Right atrium auricular region (tissue), 2 donors: ENCODE data around the gene GNLY. TPM values are rescaled to one million over a fixed set of nuclear protein-coding genes. Genes with fewer than 3 reads are reported as not detected.

Experiments used
- DNase-seq: peaks from one replicate; pipeline ENCODE4 v3.0.0-alpha.2; 2019; ENCODE audit warnings: low spot score
- H3K27ac ChIP-seq, 2 donors: fragments of 200-600 bp; sonication (generic); 1 replicate in 1 of 2; 2 replicates in 1 of 2; pipeline ENCODE4 v1.5.1; 2016 to 2019
- H3K27me3 ChIP-seq, 2 donors: fragments of 200-600 bp; sonication (generic); one replicate each; pipeline versions ENCODE4 v1.5.1 to v1.6.0; 2017 to 2019
- H3K36me3 ChIP-seq: fragments of 200-600 bp; sonication (generic); one replicate; pipeline ENCODE4 v1.5.1; 2016
- H3K4me1 ChIP-seq, 2 donors: fragments of 200-600 bp; sonication (generic); one replicate each; pipeline versions ENCODE4 v1.5.1 to v1.6.0; 2017 to 2019
- H3K4me3 ChIP-seq, 2 donors: fragments of 200-600 bp; sonication (generic); 1 replicate in 1 of 2; 2 replicates in 1 of 2; pipeline ENCODE4 v1.5.1; 2017 to 2019; ENCODE audit warnings: mild to moderate bottlenecking in 1 of 2, moderate library complexity in 1 of 2
- H3K9me3 ChIP-seq, 2 donors: fragments of 200-600 bp; sonication (generic); one replicate each; pipeline ENCODE4 v1.5.1; 2019
- CTCF ChIP-seq, 2 donors: fragments of 200-600 bp; sonication (generic); IDR thresholded peaks; one replicate each; pipeline ENCODE4 v1.5.1; 2019; ENCODE audit warnings: antibody characterized with exemption in 2 of 2
- total RNA-seq, 2 donors: library from RNA; depleted of rRNA; stranded (reverse); fragments of >200 nt; gene quantifications; one replicate each; pipeline ENCODE4 v1.1.0, GENCODE V29; 2016

The GNLY gene
- total RNA-seq, 2 donors from 2014 or later: 1.4 TPM; not detected in 1

GRCh38 chr2:85661139-85661858, 32.9 kb upstream of the GNLY start:
- H3K36me3 ChIP-seq: no peaks in the 10 kb centered on the region
- no peak for DNase-seq
- no peak overlapping the region for H3K4me3 ChIP-seq
- H3K9me3 ChIP-seq: no peaks in the 10 kb centered on the region
- H3K4me1 ChIP-seq: peaks cover 0 to 35% of the 10 kb centered on the region in 2 donors
- H3K27ac ChIP-seq: peak overlapping the region; percentile 57 to 66
- no peak for TF ChIP-seq CTCF (IDR thresholded peaks at IDR 0.05)
- H3K27me3 ChIP-seq: no peaks in the 10 kb centered on the region

- Histone ChIP-seq H3K27me3 (no peaks in the 10 kb centered on the region), H3K27ac (peak overlapping the region; percentile 3 to 55), H3K36me3 (no peaks in the 10 kb centered on the region), H3K4me3 (no peak overlapping the region), H3K4me1 (peaks cover 0 to 35% of the 10 kb centered on the region in 2 donors), H3K9me3 (no peaks in the 10 kb centered on the region)
- no peak for TF ChIP-seq CTCF (IDR thresholded peaks at IDR 0.05)
- peak; percentile 76 for DNase-seq
These were observed 31.1 kb upstream of the GNLY start for GRCh38 chr2:85662899-85663593.

GRCh38 chr2:85663594-85664565, 30.3 kb upstream of the GNLY start:
- Histone ChIP-seq H3K4me1 (peaks cover 0 to 35% of the 10 kb centered on the region in 2 donors), H3K9me3 (no peaks in the 10 kb centered on the region), H3K27ac (peak overlapping the region; percentile 3 to 55), H3K4me3 (no peak overlapping the region), H3K27me3 (no peaks in the 10 kb centered on the region), H3K36me3 (no peaks in the 10 kb centered on the region)
- DNase-seq: no peak
- no peak for TF ChIP-seq CTCF (IDR thresholded peaks at IDR 0.05)

GRCh38 chr2:85665264-85665937, 28.8 kb upstream of the GNLY start:
- Histone ChIP-seq H3K27ac (no peak overlapping the region), H3K27me3 (no peaks in the 10 kb centered on the region), H3K4me3 (no peak overlapping the region), H3K36me3 (no peaks in the 10 kb centered on the region), H3K4me1 (peaks cover 0 to 35% of the 10 kb centered on the region in 2 donors), H3K9me3 (no peaks in the 10 kb centered on the region)
- no peak for DNase-seq
- TF ChIP-seq CTCF (IDR thresholded peaks at IDR 0.05): no peak

GRCh38 chr2:85666016-85666415, 28.1 kb upstream of the GNLY start:
- H3K4me1 ChIP-seq: peaks cover 0 to 31% of the 10 kb centered on the region in 2 donors
- no peaks in the 10 kb centered on the region for H3K27me3 ChIP-seq
- no peak overlapping the region for H3K4me3 ChIP-seq
- no peak for TF ChIP-seq CTCF (IDR thresholded peaks at IDR 0.05)
- H3K36me3 ChIP-seq: no peaks in the 10 kb centered on the region
- DNase-seq: no peak
- no peak overlapping the region for H3K27ac ChIP-seq
- no peaks in the 10 kb centered on the region for H3K9me3 ChIP-seq
